ENCODE measurements around the gene ELOVL6. TPM values are rescaled to one million over a fixed set of nuclear protein-coding genes. Genes with fewer than 3 reads are reported as not detected.

Gene ELOVL6
- total and polyA plus RNA-seq, 2 donors (not counting 1 experiment from before 2014, with no cell fraction given) = 15.0 to 43.4 TPM

- no peak overlapping the region for H3K9ac ChIP-seq (ENCODE audit: insufficient read depth, low read length)
- H4K20me1 ChIP-seq (ENCODE audit: control insufficient read depth, extremely low read depth, insufficient read depth, low read length) = no peaks in the 10 kb centered on the region
- H3K4me2 ChIP-seq (ENCODE audit: extremely low read depth, insufficient read depth, low read length) = no peak overlapping the region
- H3K27me3 ChIP-seq (ENCODE audit: control insufficient read depth, insufficient read depth, low read length) = no peaks in the 10 kb centered on the region
- H3K27ac ChIP-seq (ENCODE audit: insufficient read depth, low read length) = no peak overlapping the region
- no peaks in the 10 kb centered on the region for H3K9me3 ChIP-seq (ENCODE audit: control insufficient read depth, insufficient read depth, low read depth, low read length)
- H2AFZ ChIP-seq (ENCODE audit: low read length) = no peak overlapping the region
- DNase-seq (ENCODE audit: low read depth in 2 of 2) = no peak
- no peaks in the 10 kb centered on the region for H3K36me3 ChIP-seq (ENCODE audit: control insufficient read depth, insufficient read depth, low read length)
- TF ChIP-seq CTCF (conservative IDR thresholded peaks at IDR 0.05 in 1 of 2, IDR thresholded peaks at IDR 0.05 in 1 of 2; ENCODE audit: low read depth in 1 of 2, low read length in 2 of 2) (no peak), EZH2 (IDR thresholded peaks at IDR 0.05; ENCODE audit: low read length, missing control alignments) (no peak)
- no peak overlapping the region for H3K4me3 ChIP-seq (replicated peaks in 1 of 4; ENCODE audit: control extremely low read depth in 1 of 4, insufficient read depth in 1 of 4, low read depth in 3 of 4, low read length in 4 of 4)
- H3K79me2 ChIP-seq (ENCODE audit: control insufficient read depth, insufficient read depth, low read length) = no peaks in the 10 kb centered on the region
- H3K4me1 ChIP-seq (ENCODE audit: control insufficient read depth, extremely low read depth, insufficient read depth, low read length) = peaks cover 3% of the 10 kb centered on the region
Observed at GRCh38 chr4:110120506-110120905, 77.9 kb downstream of the ELOVL6 start.

GRCh38 chr4:110119880-110120279 lies 78.5 kb downstream of the ELOVL6 start:
- Histone ChIP-seq H3K9me3 (ENCODE audit: control insufficient read depth, insufficient read depth, low read depth, low read length) (no peaks in the 10 kb centered on the region), H4K20me1 (ENCODE audit: control insufficient read depth, extremely low read depth, insufficient read depth, low read length) (no peaks in the 10 kb centered on the region), H3K9ac (ENCODE audit: insufficient read depth, low read length) (no peak overlapping the region), H3K27me3 (ENCODE audit: control insufficient read depth, insufficient read depth, low read length) (no peaks in the 10 kb centered on the region), H3K36me3 (ENCODE audit: control insufficient read depth, insufficient read depth, low read length) (no peaks in the 10 kb centered on the region), H2AFZ (ENCODE audit: low read length) (no peak overlapping the region), H3K4me2 (ENCODE audit: extremely low read depth, insufficient read depth, low read length) (peak overlapping the region; percentile 7), H3K79me2 (ENCODE audit: control insufficient read depth, insufficient read depth, low read length) (no peaks in the 10 kb centered on the region), H3K4me3 (replicated peaks in 1 of 4; ENCODE audit: control extremely low read depth in 1 of 4, insufficient read depth in 1 of 4, low read depth in 3 of 4, low read length in 4 of 4) (peak overlapping the region in 1 of 4 experiments; percentile 6), H3K27ac (ENCODE audit: insufficient read depth, low read length) (peak overlapping the region; percentile 5), H3K4me1 (ENCODE audit: control insufficient read depth, extremely low read depth, insufficient read depth, low read length) (peaks cover 3% of the 10 kb centered on the region)
- no peak for TF ChIP-seq CTCF (conservative IDR thresholded peaks at IDR 0.05 in 1 of 2, IDR thresholded peaks at IDR 0.05 in 1 of 2; ENCODE audit: low read depth in 1 of 2, low read length in 2 of 2)
- TF ChIP-seq EZH2 (IDR thresholded peaks at IDR 0.05; ENCODE audit: low read length, missing control alignments) = no peak
- DNase-seq (ENCODE audit: low read depth in 2 of 2) = peak; percentile 75 to 83

GRCh38 chr4:110119337-110119736 lies 79.1 kb downstream of the ELOVL6 start:
- Histone ChIP-seq H3K9ac (ENCODE audit: insufficient read depth, low read length) (no peak overlapping the region), H3K27ac (ENCODE audit: insufficient read depth, low read length) (peak overlapping the region; percentile 5), H3K27me3 (ENCODE audit: control insufficient read depth, insufficient read depth, low read length) (no peaks in the 10 kb centered on the region), H3K79me2 (ENCODE audit: control insufficient read depth, insufficient read depth, low read length) (no peaks in the 10 kb centered on the region), H4K20me1 (ENCODE audit: control insufficient read depth, extremely low read depth, insufficient read depth, low read length) (no peaks in the 10 kb centered on the region), H3K9me3 (ENCODE audit: control insufficient read depth, insufficient read depth, low read depth, low read length) (no peaks in the 10 kb centered on the region), H2AFZ (ENCODE audit: low read length) (no peak overlapping the region), H3K36me3 (ENCODE audit: control insufficient read depth, insufficient read depth, low read length) (no peaks in the 10 kb centered on the region), H3K4me2 (ENCODE audit: extremely low read depth, insufficient read depth, low read length) (peak overlapping the region; percentile 7), H3K4me3 (replicated peaks in 1 of 4; ENCODE audit: control extremely low read depth in 1 of 4, insufficient read depth in 1 of 4, low read depth in 3 of 4, low read length in 4 of 4) (peak overlapping the region in 1 of 4 experiments; percentile 6), H3K4me1 (ENCODE audit: control insufficient read depth, extremely low read depth, insufficient read depth, low read length) (peaks cover 3% of the 10 kb centered on the region)
- DNase-seq (ENCODE audit: low read depth in 2 of 2) = no peak
- TF ChIP-seq CTCF (conservative IDR thresholded peaks at IDR 0.05 in 1 of 2, IDR thresholded peaks at IDR 0.05 in 1 of 2; ENCODE audit: low read depth in 1 of 2, low read length in 2 of 2) = no peak
- no peak for TF ChIP-seq EZH2 (IDR thresholded peaks at IDR 0.05; ENCODE audit: low read length, missing control alignments)
